22Rv1 (cell line): ENCODE results near the gene JMJD6.
"Not testable (repeated sequence)": the region's sequence is repeated elsewhere in the genome, so short reads cannot be mapped to it uniquely, and the experiment has no call there.

Source experiments
- H3K27ac ChIP-seq: fragments of 450-650 bp; 2 replicates; pipeline ENCODE4 v1.5.1; 2017
- ZFX ChIP-seq: fragments of 450-650 bp; IDR thresholded peaks from 2 replicates; pipeline ENCODE4 v1.6.1; 2017; ENCODE audit warnings: antibody characterized with exemption, borderline replicate concordance
- TF ChIP-seq, protein P1 (sequence below): fragments of 450-650 bp; IDR thresholded peaks from 2 replicates; pipeline ENCODE4 v1.5.1; 2017; ENCODE audit warnings: mild to moderate bottlenecking

Gene JMJD6

DNA sequence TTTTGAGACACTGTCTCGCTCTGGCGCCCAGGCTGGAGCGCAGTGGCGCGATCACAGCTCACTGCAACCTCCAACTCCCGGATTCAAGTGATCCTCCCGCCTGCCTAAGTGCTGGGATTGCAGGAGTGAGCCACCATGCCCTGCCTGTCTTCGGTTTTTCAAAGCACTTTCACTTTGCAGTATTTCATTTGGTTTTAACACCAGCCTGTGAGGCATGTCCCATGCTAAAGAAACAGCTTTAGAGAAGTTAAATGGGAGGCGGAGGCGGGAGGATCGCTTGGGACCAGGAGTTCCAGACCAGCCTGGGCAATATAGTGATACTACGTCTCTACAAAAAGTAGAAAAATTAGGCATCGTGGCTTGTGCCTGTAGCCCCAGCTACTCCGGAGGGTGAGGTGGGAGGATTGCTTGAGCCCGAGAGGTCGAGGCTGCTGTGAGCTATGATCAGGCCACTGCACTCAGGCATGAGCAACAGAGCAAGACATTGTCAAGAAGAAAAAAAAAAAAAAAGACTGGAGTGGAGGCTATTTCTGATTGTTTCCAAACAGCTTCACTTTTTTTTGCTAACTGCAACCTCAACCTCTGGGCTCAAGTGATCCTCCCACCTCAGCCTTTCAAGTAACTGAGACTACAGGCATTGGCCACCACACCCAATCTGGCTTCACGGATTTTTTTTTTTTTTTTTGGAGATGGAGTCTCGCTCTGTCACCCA, 1.5 kb upstream of the JMJD6 start:
- peak overlapping the region; percentile 98 for H3K27ac ChIP-seq

DNA sequence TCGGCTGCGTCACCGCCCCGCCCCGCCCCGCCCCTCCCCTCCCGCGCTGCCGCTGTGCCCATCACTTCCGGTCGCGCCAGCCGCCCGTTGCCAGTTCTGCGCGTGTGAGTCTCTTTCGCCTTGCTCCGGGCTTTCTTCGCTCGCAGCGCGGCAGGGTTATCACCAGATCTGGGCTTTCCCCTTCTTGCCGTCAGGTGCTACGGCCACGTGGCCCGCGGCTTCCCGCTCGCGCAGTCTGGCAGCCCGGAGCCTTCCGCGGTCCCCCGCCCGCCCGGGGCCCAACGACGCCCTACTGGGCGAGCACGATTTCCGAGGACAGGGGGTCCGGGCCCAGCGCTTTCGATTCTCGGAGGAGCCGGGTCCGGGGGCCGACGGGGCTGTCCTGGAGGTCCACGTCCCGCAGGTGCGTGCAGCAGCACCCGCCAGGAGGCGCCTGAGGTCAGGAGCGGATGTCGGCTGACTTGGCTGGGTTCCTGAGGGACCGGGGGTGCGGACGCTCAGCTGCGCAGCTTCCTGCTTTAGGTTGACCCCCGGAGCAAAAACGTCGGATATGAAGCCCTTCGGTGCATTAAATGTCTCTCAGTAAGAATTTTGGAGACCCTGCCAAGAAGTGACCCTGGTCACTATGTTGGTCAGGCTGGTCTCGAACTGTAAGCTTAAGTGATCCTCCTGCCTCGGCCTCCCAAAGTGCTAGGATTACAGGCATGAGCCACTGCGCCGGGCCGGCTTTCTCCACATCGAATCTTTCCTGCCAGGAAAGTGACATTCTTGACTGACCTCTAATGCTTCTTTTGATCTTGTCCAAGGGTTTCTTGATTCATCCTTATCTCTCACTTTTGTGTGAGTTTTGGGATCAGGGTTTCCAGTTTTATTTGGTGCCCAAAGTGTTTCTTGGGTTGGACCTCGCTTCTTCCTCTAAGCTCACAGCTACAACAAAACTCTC, 641 bp upstream of the JMJD6 start, which contains the start of gene METTL23:
METTL23 (plus strand) TSS at position 64 of the 943 bp plus-strand sequence. CDS start 2,872 bp downstream, outside the sequence.
- TF ChIP-seq, protein P1, sequence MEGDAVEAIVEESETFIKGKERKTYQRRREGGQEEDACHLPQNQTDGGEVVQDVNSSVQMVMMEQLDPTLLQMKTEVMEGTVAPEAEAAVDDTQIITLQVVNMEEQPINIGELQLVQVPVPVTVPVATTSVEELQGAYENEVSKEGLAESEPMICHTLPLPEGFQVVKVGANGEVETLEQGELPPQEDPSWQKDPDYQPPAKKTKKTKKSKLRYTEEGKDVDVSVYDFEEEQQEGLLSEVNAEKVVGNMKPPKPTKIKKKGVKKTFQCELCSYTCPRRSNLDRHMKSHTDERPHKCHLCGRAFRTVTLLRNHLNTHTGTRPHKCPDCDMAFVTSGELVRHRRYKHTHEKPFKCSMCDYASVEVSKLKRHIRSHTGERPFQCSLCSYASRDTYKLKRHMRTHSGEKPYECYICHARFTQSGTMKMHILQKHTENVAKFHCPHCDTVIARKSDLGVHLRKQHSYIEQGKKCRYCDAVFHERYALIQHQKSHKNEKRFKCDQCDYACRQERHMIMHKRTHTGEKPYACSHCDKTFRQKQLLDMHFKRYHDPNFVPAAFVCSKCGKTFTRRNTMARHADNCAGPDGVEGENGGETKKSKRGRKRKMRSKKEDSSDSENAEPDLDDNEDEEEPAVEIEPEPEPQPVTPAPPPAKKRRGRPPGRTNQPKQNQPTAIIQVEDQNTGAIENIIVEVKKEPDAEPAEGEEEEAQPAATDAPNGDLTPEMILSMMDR: peak; percentile 86
- TF ChIP-seq ZFX: no peak
- peak within 1 kb of the TSS; percentile 98 for H3K27ac ChIP-seq

More for the DNA sequence above, 1.5 kb upstream of the JMJD6 start:
- no peak for TF ChIP-seq ZFX
- TF ChIP-seq, protein P1: no peak

DNA sequence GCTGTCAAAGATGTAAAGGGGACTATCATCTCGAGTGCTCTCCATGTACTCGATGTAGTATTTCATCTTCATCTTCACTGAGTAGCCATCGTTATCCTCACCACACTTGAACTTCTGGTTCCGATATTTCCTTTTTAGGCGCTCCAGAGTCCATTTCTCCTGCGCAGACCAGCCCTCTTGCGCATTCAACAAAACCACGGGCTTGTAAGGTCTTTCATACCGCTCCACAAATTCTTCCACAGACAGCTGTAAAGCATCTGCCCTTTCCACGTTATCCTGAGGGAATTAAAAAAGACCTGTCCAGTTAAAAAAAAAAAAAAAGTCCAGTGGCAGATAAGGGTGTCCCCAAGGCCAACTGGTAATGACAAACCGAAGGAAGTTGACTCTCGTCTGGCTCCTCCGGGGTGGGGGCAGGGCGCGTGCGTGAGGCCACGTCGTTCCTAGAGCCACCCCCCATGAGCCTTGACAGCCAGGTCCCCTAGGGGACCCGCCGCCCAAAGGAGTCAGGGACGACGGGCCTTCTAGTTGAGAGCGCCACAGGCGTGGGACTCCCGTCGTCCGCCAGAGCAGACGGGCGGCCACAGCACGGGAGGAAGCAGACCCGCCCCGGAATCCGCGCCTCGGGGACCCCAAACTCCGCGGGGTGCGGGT, 701 bp downstream of the JMJD6 start:
- peak overlapping the region; percentile 98 for H3K27ac ChIP-seq
- TF ChIP-seq ZFX: no peak
- TF ChIP-seq, protein P1: no peak

DNA sequence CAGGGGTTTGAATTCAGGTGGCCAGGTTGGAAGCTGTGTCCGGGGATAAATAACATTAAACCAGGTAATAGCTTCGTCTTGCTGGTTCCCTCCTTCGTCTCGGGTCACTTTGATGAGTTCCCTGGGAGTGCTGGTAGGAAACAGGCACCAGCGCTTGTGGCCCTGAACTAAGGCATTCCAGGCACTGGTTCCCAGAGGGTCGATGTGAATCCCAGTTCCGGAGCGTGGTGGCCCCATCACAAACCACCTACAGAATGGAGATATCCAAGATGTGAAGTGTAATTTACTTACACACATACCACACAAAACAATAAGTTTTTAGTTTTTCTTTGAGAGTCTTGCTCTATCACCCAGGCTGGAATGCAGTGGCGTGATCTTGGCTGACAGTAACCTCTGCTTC, 2.6 kb downstream of the JMJD6 start:
- H3K27ac ChIP-seq: no peak overlapping the region
- TF ChIP-seq, protein P1: no peak
- TF ChIP-seq ZFX: no peak

DNA sequence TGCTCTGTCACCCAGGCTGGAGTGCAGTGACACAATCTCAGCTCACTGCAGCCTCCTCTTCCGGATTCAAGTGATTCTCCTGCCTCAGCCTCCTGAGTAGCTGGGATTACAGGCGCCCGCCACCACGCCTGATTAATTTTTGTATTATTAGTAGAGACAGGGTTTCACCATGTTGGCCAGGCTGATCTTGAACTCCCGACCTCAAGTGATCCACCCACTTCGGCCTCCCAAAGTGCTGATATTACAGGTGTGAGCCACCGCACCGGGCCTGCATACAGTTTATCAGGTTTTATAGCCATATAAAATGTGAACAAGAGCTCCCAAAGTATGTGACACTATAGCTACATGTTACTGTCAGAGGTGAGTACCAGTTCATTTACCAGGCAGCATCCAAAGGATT, 3.4 kb downstream of the JMJD6 start:
- not testable (repeated sequence) for H3K27ac ChIP-seq

DNA sequence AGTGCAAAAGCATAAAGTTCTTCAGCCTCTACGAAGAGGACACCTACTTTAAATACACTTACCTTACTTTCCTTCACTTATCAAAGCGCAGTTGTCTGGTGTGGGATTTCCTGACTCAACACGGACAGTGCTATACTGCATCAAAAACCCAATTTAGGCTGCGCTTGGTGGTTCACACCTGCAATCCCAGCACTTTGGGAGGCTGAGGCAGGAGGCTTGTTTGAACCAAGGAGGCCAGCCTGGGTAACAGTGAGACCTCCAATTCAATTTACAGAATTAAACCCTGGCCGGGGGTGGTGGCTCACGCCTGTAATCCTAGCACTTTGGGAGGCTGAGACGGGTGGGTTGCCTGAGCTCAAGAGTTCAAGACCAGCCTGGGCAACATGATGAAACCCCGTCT, 4.1 kb downstream of the JMJD6 start:
- TF ChIP-seq, protein P1: no peak
- no peak overlapping the region for H3K27ac ChIP-seq

DNA sequence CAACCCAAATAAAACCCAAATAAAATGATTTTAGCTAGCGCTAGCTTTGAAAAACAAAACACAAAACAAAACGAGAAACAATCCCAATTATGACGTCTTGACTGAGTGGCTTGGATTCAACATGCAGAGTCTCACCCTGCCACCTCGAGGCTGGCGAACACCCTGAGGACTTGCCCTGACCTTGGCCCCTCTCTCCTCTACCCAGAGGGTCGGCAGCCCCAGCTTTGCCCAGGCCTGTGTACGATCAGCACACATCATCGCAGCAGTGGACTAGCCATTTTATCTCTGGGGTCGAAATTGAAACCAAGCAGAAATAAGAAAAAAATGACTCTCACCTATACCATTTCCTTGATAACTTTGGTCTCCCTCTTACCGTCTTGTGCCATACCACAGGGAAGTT, 4.9 kb downstream of the JMJD6 start:
- no peak for TF ChIP-seq ZFX
- no peak overlapping the region for H3K27ac ChIP-seq

DNA sequence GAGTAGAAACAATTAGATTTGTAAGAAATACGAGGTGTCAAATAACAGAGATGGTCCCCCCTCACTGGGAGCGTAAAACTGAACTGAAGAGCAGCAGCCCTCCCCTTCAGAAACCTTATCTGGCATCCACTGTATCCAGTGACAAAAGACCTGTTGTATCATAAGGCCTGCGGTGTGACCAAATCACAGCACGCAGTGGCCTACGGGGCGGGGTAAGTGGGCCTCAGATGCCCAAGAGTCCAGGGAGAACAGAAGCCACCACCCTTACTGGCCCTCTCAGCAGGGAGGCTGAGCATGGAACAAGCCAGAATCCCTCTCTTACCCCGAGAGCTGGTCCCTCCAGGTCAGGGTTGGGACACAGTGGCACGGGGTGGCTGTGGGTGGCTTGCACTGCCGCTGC, 5.5 kb downstream of the JMJD6 start:
- no peak for TF ChIP-seq ZFX
- TF ChIP-seq, protein P1: no peak
- no peak overlapping the region for H3K27ac ChIP-seq
